ENCODE data around the gene SPPL3. TPM values are rescaled to one million over a fixed set of nuclear protein-coding genes. Genes with fewer than 3 reads are reported as not detected.

Gene SPPL3
- total RNA-seq, 1 experiment from 2014 or later, result 39.7 TPM

- H3K79me2 ChIP-seq (ENCODE audit: insufficient read depth, low read length), result peaks cover 23% of the 10 kb centered on the region
- no peak overlapping the region for H3K27ac ChIP-seq (ENCODE audit: low read depth, low read length)
- H2AFZ ChIP-seq (ENCODE audit: low read depth, low read length, poor library complexity, severe bottlenecking), result no peak overlapping the region
- RAD21 ChIA-PET (ENCODE audit: low non-redundant PET in 1 of 2, low total read pairs in 2 of 2, uncharacterized antibody in 2 of 2, unreplicated experiment in 2 of 2), result no interaction called here
- no peak for DNase-seq (ENCODE audit: low read depth, low spot score)
- no peak for ATAC-seq
- no peaks in the 10 kb centered on the region for H3K27me3 ChIP-seq (ENCODE audit: insufficient read depth, low read length)
- intact Hi-C loops (cut with micrococcal nuclease), result no loop called here
- POLR2A ChIA-PET, result no interaction called here
- CTCF ChIA-PET, result no interaction called here
- H4K20me1 ChIP-seq (ENCODE audit: insufficient read depth), result no peaks in the 10 kb centered on the region
- no peak overlapping the region for H3K4me2 ChIP-seq (ENCODE audit: low read length)
- H3K9me2 ChIP-seq (ENCODE audit: insufficient read depth), result no peaks in the 10 kb centered on the region
- no peaks in the 10 kb centered on the region for H3K9me3 ChIP-seq (ENCODE audit: control insufficient read depth in 1 of 2, insufficient read depth in 1 of 2, low read depth in 1 of 2, low read length in 2 of 2)
- no TSS peak for BruUV-seq (replicated peaks)
- no peak overlapping the region for H3K4me3 ChIP-seq (replicated peaks in 1 of 2; ENCODE audit: low read depth in 1 of 2, low read length in 2 of 2)
- H3K9ac ChIP-seq (ENCODE audit: low read length), result no peak overlapping the region
- no peak for TF ChIP-seq REST (IDR thresholded peaks at IDR 0.05; ENCODE audit: low read depth)
- TF ChIP-seq ZBTB33 (IDR thresholded peaks at IDR 0.05; ENCODE audit: extremely low read depth, insufficient replicate concordance, low read length), result no peak
- TF ChIP-seq SP1 (IDR thresholded peaks at IDR 0.05; ENCODE audit: low read depth), result no peak
- no peak for TF ChIP-seq CTCF (IDR thresholded peaks at IDR 0.05 in 2 of 3, conservative IDR thresholded peaks at IDR 0.05 in 1 of 3; ENCODE audit: borderline replicate concordance in 1 of 3, insufficient read depth in 1 of 3, low read depth in 2 of 3, low read length in 2 of 3)
- TF ChIP-seq SIN3A (IDR thresholded peaks at IDR 0.05; ENCODE audit: low read depth), result no peak
- TF ChIP-seq EGR1 (IDR thresholded peaks at IDR 0.05; ENCODE audit: low read depth), result no peak
- TF ChIP-seq ZFX (IDR thresholded peaks at IDR 0.05), result no peak
- H3K36me3 ChIP-seq (ENCODE audit: control insufficient read depth in 1 of 2, insufficient read depth in 2 of 2, low read length in 2 of 2), result no peaks in the 10 kb centered on the region
- no peaks in the 10 kb centered on the region for H3K4me1 ChIP-seq (ENCODE audit: control insufficient read depth in 1 of 2, insufficient read depth in 2 of 2, low read length in 2 of 2)
Observed at GRCh38 chr12:120816363-120816762, 87.8 kb downstream of the SPPL3 start.

All from HCT116 (cell line).